SK-N-SH (cell line): ENCODE measurements around the gene SFMBT2. TPM values are rescaled to one million over a fixed set of nuclear protein-coding genes. Genes with fewer than 3 reads are reported as not detected.

Experiments used
- CTCF ChIA-PET: fragments of 300-600, 350-600 bp; formaldehyde crosslinking; extraction: SDS; loops from one replicate; lab custom pipeline; 2021; lab: Yijun Ruan, JAX
- POLR2A ChIA-PET: fragments of 350-600 bp; sonication (Branson Sonifier 250); formaldehyde crosslinking; extraction: SDS; loops from one replicate; lab custom pipeline; 2020; ENCODE audit warnings: antibody characterized with exemption, inconsistent platforms; lab: Yijun Ruan, JAX
- DNase-seq: peaks from one replicate; pipeline ENCODE4 v3.0.0; 2012
- H2AFZ ChIP-seq: fragments of 200-600 bp; sonication (generic); 2 replicates; pipeline ENCODE4 v1.8.1; 2016; ENCODE audit warnings: antibody characterized with exemption, mild to moderate bottlenecking, low read depth
- H3F3A ChIP-seq: fragments of 200-600 bp; sonication (generic); replicated peaks from 2 replicates; pipeline ENCODE3; 2016; ENCODE audit warnings: antibody characterized with exemption, mild to moderate bottlenecking; ENCODE audit not compliant: insufficient read depth
- H3K27ac ChIP-seq, 2 experiments: fragments of 200-500 bp in 1 of 2; fragments of 200-600 bp in 1 of 2; sonication (Bioruptor generic) in 1 of 2; sonication (generic), shearing (Covaris generic) in 1 of 2; 2 replicates each; pipeline versions ENCODE4 v1.5.1 to v1.6.1; 2014 to 2016; ENCODE audit warnings: low read depth in 2 of 2, inconsistent platforms in 1 of 2, low read length in 1 of 2, mild to moderate bottlenecking in 1 of 2, mixed read lengths in 1 of 2
- H3K27me3 ChIP-seq: fragments of 200-600 bp; sonication (generic), shearing (Covaris generic); 2 replicates; pipeline ENCODE4 v1.6.1; 2016; ENCODE audit warnings: mixed run types; ENCODE audit not compliant: insufficient read depth
- H3K36me3 ChIP-seq, 2 experiments: fragments of 200-500 bp in 1 of 2; fragments of 200-600 bp in 1 of 2; sonication (Bioruptor generic) in 1 of 2; sonication (generic) in 1 of 2; replicated peaks in 1 of 2; 2 replicates each; pipeline versions ENCODE3 to v1.5.1; 2014 to 2016; ENCODE audit warnings: low read length in 1 of 2, mild to moderate bottlenecking in 1 of 2; ENCODE audit not compliant: insufficient read depth in 2 of 2, control insufficient read depth in 1 of 2
- H3K4me1 ChIP-seq, 2 experiments: fragments of 200-500 bp in 1 of 2; fragments of 200-600 bp in 1 of 2; sonication (Bioruptor generic) in 1 of 2; sonication (generic), shearing (Covaris generic) in 1 of 2; 2 replicates each; pipeline versions ENCODE4 v1.5.1 to v1.6.1; 2014 to 2016; ENCODE audit warnings: low read depth in 1 of 2, low read length in 1 of 2, mixed run types in 1 of 2; ENCODE audit not compliant: insufficient read depth in 2 of 2, control insufficient read depth in 1 of 2
- H3K4me2 ChIP-seq: fragments of 200-600 bp; sonication (generic), shearing (Covaris generic); 2 replicates; pipeline ENCODE4 v1.6.1; 2017; ENCODE audit warnings: mixed run types
- H3K4me3 ChIP-seq, 2 experiments: fragments of 200-500 bp in 1 of 2; fragments of 200-600 bp in 1 of 2; sonication (Bioruptor generic) in 1 of 2; sonication (generic), shearing (Covaris generic) in 1 of 2; 2 replicates each; pipeline versions ENCODE4 v1.5.1 to v1.8.1; 2014 to 2016; ENCODE audit warnings: low read depth in 2 of 2, inconsistent platforms in 1 of 2, low read length in 1 of 2, mild to moderate bottlenecking in 1 of 2, mixed read lengths in 1 of 2, moderate library complexity in 1 of 2
- H3K79me2 ChIP-seq: fragments of 200-600 bp; sonication (generic); 2 replicates; pipeline ENCODE4 v1.8.1; 2017; ENCODE audit warnings: mild to moderate bottlenecking; ENCODE audit not compliant: insufficient read depth
- H3K9ac ChIP-seq: fragments of 200-600 bp; sonication (generic); 2 replicates; pipeline ENCODE4 v1.6.1; 2017; ENCODE audit warnings: mixed run types
- H3K9me2 ChIP-seq: fragments of 200-600 bp; sonication (generic); 2 replicates; pipeline ENCODE4 v1.6.1; 2017; ENCODE audit warnings: mixed run types
- H3K9me3 ChIP-seq: fragments of 200-600 bp; sonication (generic); 2 replicates; pipeline ENCODE4 v1.6.1; 2017; ENCODE audit warnings: mixed run types, mild to moderate bottlenecking, moderate library complexity
- H4K20me1 ChIP-seq: fragments of 200-600 bp; sonication (generic); 2 replicates; pipeline ENCODE4 v1.6.1; 2017; ENCODE audit warnings: mild to moderate bottlenecking, mixed run types; ENCODE audit not compliant: insufficient read depth
- CHD2 ChIP-seq: fragments of 150-350 bp; IDR thresholded peaks from 2 replicates; pipeline ENCODE4 v1.6.1; 2018; ENCODE audit warnings: low read length; ENCODE audit not compliant: partially characterized antibody
- CTCF ChIP-seq: fragments of 200-600 bp; sonication (generic); IDR thresholded peaks from 2 replicates; pipeline ENCODE4 v1.6.1; 2017; ENCODE audit warnings: antibody characterized with exemption, mild to moderate bottlenecking, moderate library complexity
- EP300 ChIP-seq, 2 experiments: IDR thresholded peaks; 2 replicates each; pipeline versions ENCODE4 v1.4.0 to v1.6.1; 2012; ENCODE audit warnings: borderline replicate concordance in 1 of 2, low read depth in 1 of 2, low read length in 1 of 2
- GATA2 ChIP-seq: sonication (generic); formaldehyde crosslinking; IDR thresholded peaks from 2 replicates; pipeline ENCODE4 v1.5.0; 2020; ENCODE audit warnings: mild to moderate bottlenecking, missing genetic modification reagents
- IRF3 ChIP-seq: fragments of 150-350 bp; IDR thresholded peaks from 2 replicates; pipeline ENCODE4 v1.6.1; 2016; ENCODE audit warnings: mild to moderate bottlenecking, low read depth, low read length
- MAX ChIP-seq: IDR thresholded peaks from 2 replicates; pipeline ENCODE4 v1.4.0; 2012; ENCODE audit warnings: low read depth
- MXI1 ChIP-seq: IDR thresholded peaks from 2 replicates; pipeline ENCODE4 v1.6.1; 2012; ENCODE audit warnings: mild to moderate bottlenecking, low read depth, low read length, improper control_type of control experiment
- NRF1 ChIP-seq: IDR thresholded peaks from 2 replicates; pipeline ENCODE4 v1.6.1; 2012; ENCODE audit warnings: low read depth, mild to moderate bottlenecking, low read length
- REST ChIP-seq: IDR thresholded peaks from 2 replicates; pipeline ENCODE4 v1.6.1; 2012; ENCODE audit warnings: mild to moderate bottlenecking, low read depth, low read length, moderate library complexity
- RFX5 ChIP-seq: IDR thresholded peaks from 2 replicates; pipeline ENCODE4 v1.6.1; 2012; ENCODE audit warnings: mild to moderate bottlenecking, improper control_type of control experiment, low read length
- TCF12 ChIP-seq: IDR thresholded peaks from 2 replicates; pipeline ENCODE4 v1.4.0; 2012
- USF2 ChIP-seq: fragments of 150-350 bp; IDR thresholded peaks from 2 replicates; pipeline ENCODE4 v1.6.1; 2017; ENCODE audit warnings: antibody characterized with exemption, low read length, low read depth, borderline replicate concordance
- WGBS: methylation state at CpG from one replicate; pipeline ENCODE4 v1.1.6; 2017; ENCODE audit warnings: low lambda C conversion rate; 5-methylcytosine and 5-hydroxymethylcytosine counted together
- polyA plus RNA-seq, 3 experiments: library from polyadenylated mRNA; depleted of rRNA; stranded (reverse); fragments of >200 nt; gene quantifications; 2 replicates each; pipeline ENCODE4 v1.2.3, GENCODE V29; 2012

Gene SFMBT2
- polyA plus RNA-seq, 1 of the 3 experiments (the other 2 are of a cell fraction): 0.20 TPM

- H4K20me1 ChIP-seq: no peaks in the 10 kb centered on the region
- WGBS: 22% methylated on average over 2 of the region's 2 CpGs
- H3K27me3 ChIP-seq: no peaks in the 10 kb centered on the region
- TF ChIP-seq TCF12 (no peak), MXI1 (no peak), EP300 (IDR thresholded peaks at IDR 0.05; ENCODE audit: borderline replicate concordance in 1 of 2, low read depth in 1 of 2, low read length in 1 of 2) (no peak), MAX (no peak), CHD2 (no peak), IRF3 (no peak), CTCF (no peak), REST (no peak), RFX5 (no peak), NRF1 (no peak), USF2 (no peak), GATA2 (no peak)
- CTCF ChIA-PET: no interaction called here
- H3F3A ChIP-seq: no peaks in the 10 kb centered on the region
- no peak for DNase-seq
- POLR2A ChIA-PET: no interaction called here
- H3K4me3 ChIP-seq: no peak overlapping the region
- no peak overlapping the region for H3K27ac ChIP-seq
- no peaks in the 10 kb centered on the region; a peak in 1 of 4 replicates for H3K4me1 ChIP-seq
- no peak overlapping the region for H3K4me2 ChIP-seq
- no peaks in the 10 kb centered on the region for H3K9me2 ChIP-seq
- H3K9me3 ChIP-seq: no peaks in the 10 kb centered on the region
- no peaks in the 10 kb centered on the region for H3K36me3 ChIP-seq
- no peaks in the 10 kb centered on the region for H3K79me2 ChIP-seq
- H2AFZ ChIP-seq: no peak overlapping the region
- H3K9ac ChIP-seq: no peak overlapping the region
Observed at GRCh38 chr10:7458556-7458955, 47.7 kb upstream of the SFMBT2 start.
